Measurements from ENCODE around the gene PPM1A. TPM values are rescaled to one million over a fixed set of nuclear protein-coding genes. Genes with fewer than 3 reads are reported as not detected.
A peak's percentile ranks its signal among the peaks of the same experiment; 100 is the strongest.

Gene PPM1A
- total and polyA plus RNA-seq, 2 experiments from 2014 or later: 29.8 to 34.1 TPM

DNA sequence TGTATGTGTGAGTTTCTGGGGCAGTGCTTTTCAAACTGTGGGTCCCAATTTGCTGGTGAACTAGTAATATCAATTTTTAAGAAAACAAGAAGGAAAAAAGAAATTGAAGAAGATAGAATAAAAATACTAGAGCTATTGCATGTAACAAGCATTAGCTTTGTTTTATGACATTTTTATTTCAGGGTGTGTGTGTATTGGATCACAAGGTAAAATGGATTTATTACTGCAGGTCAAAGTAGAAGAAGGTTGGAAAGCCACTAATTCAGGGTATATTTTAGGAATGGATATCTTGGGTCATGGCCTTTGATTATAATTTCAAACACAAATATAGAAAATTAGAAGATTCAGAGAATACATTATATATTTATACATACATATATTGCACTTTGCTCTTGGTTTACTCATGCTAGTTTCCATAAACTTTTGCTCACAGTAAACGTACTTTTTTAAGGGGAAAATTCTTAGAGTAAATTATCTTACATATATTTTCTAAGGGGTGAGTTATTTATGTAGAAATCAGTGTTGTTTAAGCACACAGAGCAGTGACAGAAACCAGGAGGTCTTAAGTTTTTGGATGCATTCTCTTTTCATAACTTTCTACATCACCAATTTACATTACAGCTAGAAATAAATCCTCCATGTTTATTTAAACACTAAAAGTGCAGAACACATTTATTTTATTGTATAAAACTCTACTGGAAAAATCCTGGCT lies 34.5 kb upstream of the PPM1A start:
- H3K27ac ChIP-seq (ENCODE audit: low read depth): no peak overlapping the region
- TF ChIP-seq POLR2AphosphoS5 (IDR thresholded peaks at IDR 0.05; ENCODE audit: low read depth) (no peak), STAT1 (IDR thresholded peaks at IDR 0.05; ENCODE audit: unreplicated experiment) (no peak), ZNF462 (CRISPR knock-in tag; IDR thresholded peaks at IDR 0.05) (no peak)

DNA sequence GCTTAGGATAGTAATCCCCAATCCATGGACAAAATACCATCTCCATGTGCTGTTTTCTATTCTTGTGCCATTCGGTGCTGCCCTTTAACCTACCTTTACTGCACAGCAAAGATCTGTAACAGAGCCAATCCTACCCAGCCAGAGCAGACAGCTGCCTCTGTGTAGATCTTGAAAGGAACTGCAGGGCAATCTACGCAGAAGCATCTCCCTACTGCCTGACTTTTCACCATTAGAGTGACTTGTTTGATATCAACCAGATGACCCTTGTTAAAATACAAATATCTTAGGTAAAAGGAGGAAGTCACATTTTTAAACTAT lies 33.9 kb upstream of the PPM1A start:
- H3K4me3 ChIP-seq: no peak overlapping the region
- H3K27ac ChIP-seq (ENCODE audit: low read depth): no peak overlapping the region
- no peak overlapping the region for H3K4me3 Mint-ChIP-seq
- H3K4me1 ChIP-seq (ENCODE audit: insufficient read depth): peaks cover 16% of the 10 kb centered on the region; the same call in 1 of the 2 replicates
- H3K27me3 Mint-ChIP-seq (ENCODE audit: insufficient read depth, low read depth, poor library complexity): peaks cover 3% of the 10 kb centered on the region
- no peaks in the 10 kb centered on the region for H3K36me3 ChIP-seq (ENCODE audit: insufficient read depth)
- H3K9me3 Mint-ChIP-seq: no peaks in the 10 kb centered on the region
- no peak overlapping the region for H3K4me2 ChIP-seq
- peak overlapping the region; percentile 75; the same call in 1 of the 2 replicates for H2AFZ ChIP-seq
- H3K4me1 Mint-ChIP-seq: peaks cover 9% of the 10 kb centered on the region
- no peaks in the 10 kb centered on the region for H3K27me3 ChIP-seq (ENCODE audit: insufficient read depth)
- no peak overlapping the region for H3K27ac Mint-ChIP-seq
- ATAC-seq (no peak), DNase-seq (ENCODE audit: low spot score) (no peak)
- H4K20me1 ChIP-seq (replicated peaks; ENCODE audit: insufficient read depth): no peaks in the 10 kb centered on the region
- no peaks in the 10 kb centered on the region for H3K79me2 ChIP-seq (replicated peaks; ENCODE audit: insufficient read depth)
- H3F3A ChIP-seq (replicated peaks; ENCODE audit: low read depth): no peaks in the 10 kb centered on the region
- H3K36me3 Mint-ChIP-seq (ENCODE audit: low read depth): no peaks in the 10 kb centered on the region
- no peaks in the 10 kb centered on the region for H3K9me2 ChIP-seq (ENCODE audit: insufficient read depth)
- TF ChIP-seq STAT1 (IDR thresholded peaks at IDR 0.05; ENCODE audit: unreplicated experiment) (no peak), ZNF331 (CRISPR knock-in tag; IDR thresholded peaks at IDR 0.05; ENCODE audit: low read depth) (no peak), JUNB (IDR thresholded peaks at IDR 0.05; ENCODE audit: unreplicated experiment) (no peak), ZNF114 (CRISPR knock-in tag; IDR thresholded peaks at IDR 0.05) (no peak), CREB1 (CRISPR knock-in tag; IDR thresholded peaks at IDR 0.05; ENCODE audit: low read depth) (no peak)

More for the DNA sequence above, 34.5 kb upstream of the PPM1A start:
- H3K27me3 Mint-ChIP-seq (ENCODE audit: insufficient read depth, low read depth, poor library complexity): peaks cover 3% of the 10 kb centered on the region
- peaks cover 9% of the 10 kb centered on the region for H3K4me1 Mint-ChIP-seq
- no peaks in the 10 kb centered on the region for H3F3A ChIP-seq (replicated peaks; ENCODE audit: low read depth)
- H3K4me3 ChIP-seq: no peak overlapping the region
- no peak for ATAC-seq
- H3K9me2 ChIP-seq (ENCODE audit: insufficient read depth): no peaks in the 10 kb centered on the region; the same call in 1 of the 2 replicates
- no peaks in the 10 kb centered on the region for H3K36me3 Mint-ChIP-seq (ENCODE audit: low read depth)
- H4K20me1 ChIP-seq (replicated peaks; ENCODE audit: insufficient read depth): no peaks in the 10 kb centered on the region
- H3K4me3 Mint-ChIP-seq: no peak overlapping the region
- no peak overlapping the region for H3K4me2 ChIP-seq
- peaks cover 16% of the 10 kb centered on the region; the same call in 1 of the 2 replicates for H3K4me1 ChIP-seq (ENCODE audit: insufficient read depth)
- H3K36me3 ChIP-seq (ENCODE audit: insufficient read depth): no peaks in the 10 kb centered on the region
- peak overlapping the region; percentile 75; the same call in 1 of the 2 replicates for H2AFZ ChIP-seq
- no peaks in the 10 kb centered on the region for H3K27me3 ChIP-seq (ENCODE audit: insufficient read depth)
- H3K79me2 ChIP-seq (replicated peaks; ENCODE audit: insufficient read depth): no peaks in the 10 kb centered on the region
- no peak overlapping the region for H3K27ac Mint-ChIP-seq
- no peaks in the 10 kb centered on the region for H3K9me3 Mint-ChIP-seq
- no peak for DNase-seq (ENCODE audit: low spot score)

All from GM23338 (cell line).